22Rv1 (cell line): ENCODE data around the gene OR2V2.

Experiments
- ZFX ChIP-seq: fragments of 450-650 bp; IDR thresholded peaks from 2 replicates; pipeline ENCODE4 v1.6.1; 2017; ENCODE audit warnings: antibody characterized with exemption, borderline replicate concordance
- TF ChIP-seq, protein P1 (sequence below): fragments of 450-650 bp; IDR thresholded peaks from 2 replicates; pipeline ENCODE4 v1.5.1; 2017; ENCODE audit warnings: mild to moderate bottlenecking

DNA sequence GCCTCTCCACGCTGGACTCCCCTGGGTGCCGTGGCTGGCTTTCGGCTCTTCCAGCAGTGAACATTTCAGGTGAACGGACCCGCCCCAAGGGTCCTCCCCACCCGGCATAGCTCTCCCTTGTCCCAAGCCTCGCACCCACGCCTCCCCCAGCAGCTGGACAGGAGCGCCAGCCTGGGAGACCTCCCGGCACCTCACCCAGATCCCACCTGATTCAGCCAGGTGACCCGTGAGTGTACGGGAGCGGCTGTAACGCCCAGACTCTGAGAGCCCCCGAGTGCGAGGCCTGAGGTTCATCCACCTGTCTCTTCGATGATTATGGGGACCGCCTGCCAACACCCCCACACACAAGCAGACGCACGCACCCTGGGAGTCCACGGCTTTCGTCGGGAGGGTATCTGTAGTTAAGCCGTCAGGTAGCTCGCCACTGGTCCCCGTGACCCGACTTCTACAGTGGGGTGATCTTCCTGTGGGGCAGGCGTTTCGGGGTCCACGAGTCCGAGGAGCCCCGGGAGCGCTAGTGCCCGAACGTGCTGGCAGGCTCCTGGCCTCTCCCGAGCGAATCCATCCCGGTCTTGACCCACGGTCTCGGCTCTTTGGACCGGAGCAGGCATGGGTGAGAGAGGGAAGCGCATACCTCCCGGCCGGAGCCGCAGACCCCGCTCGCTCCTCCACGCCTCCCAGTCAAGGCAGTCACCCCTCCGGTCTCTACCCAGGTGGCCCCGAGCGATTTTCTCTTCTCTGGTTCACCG is 42.8 kb downstream of the OR2V2 start:
- TF ChIP-seq, protein P1, sequence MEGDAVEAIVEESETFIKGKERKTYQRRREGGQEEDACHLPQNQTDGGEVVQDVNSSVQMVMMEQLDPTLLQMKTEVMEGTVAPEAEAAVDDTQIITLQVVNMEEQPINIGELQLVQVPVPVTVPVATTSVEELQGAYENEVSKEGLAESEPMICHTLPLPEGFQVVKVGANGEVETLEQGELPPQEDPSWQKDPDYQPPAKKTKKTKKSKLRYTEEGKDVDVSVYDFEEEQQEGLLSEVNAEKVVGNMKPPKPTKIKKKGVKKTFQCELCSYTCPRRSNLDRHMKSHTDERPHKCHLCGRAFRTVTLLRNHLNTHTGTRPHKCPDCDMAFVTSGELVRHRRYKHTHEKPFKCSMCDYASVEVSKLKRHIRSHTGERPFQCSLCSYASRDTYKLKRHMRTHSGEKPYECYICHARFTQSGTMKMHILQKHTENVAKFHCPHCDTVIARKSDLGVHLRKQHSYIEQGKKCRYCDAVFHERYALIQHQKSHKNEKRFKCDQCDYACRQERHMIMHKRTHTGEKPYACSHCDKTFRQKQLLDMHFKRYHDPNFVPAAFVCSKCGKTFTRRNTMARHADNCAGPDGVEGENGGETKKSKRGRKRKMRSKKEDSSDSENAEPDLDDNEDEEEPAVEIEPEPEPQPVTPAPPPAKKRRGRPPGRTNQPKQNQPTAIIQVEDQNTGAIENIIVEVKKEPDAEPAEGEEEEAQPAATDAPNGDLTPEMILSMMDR, result no peak
- TF ChIP-seq ZFX, result no peak
